H9 (cell line): ENCODE results near the gene THBS1. TPM values are rescaled to one million over a fixed set of nuclear protein-coding genes. Genes with fewer than 3 reads are reported as not detected.

ENCODE experiments used
- DNase-seq: peaks from one replicate; pipeline ENCODE4 v3.0.0-alpha.2; 2017
- H2AFZ ChIP-seq: one replicate; pipeline ENCODE4 v1.6.1; 2013; ENCODE audit warnings: mild to moderate bottlenecking, low read length, control low read depth, moderate library complexity
- H2AK5ac ChIP-seq: 2 replicates; pipeline ENCODE4 v1.6.1; 2013; ENCODE audit warnings: low read length, control low read depth, mixed read lengths; ENCODE audit not compliant: insufficient read length
- H2BK120ac ChIP-seq: one replicate; pipeline ENCODE4 v1.6.1; 2013; ENCODE audit warnings: low read depth, mild to moderate bottlenecking, low read length, control low read depth, inconsistent platforms; ENCODE audit not compliant: poor library complexity, severe bottlenecking
- H2BK12ac ChIP-seq: 2 replicates; pipeline ENCODE4 v1.6.1; 2013; ENCODE audit warnings: low read length, control low read depth, mixed read lengths, low read depth; ENCODE audit not compliant: insufficient read length
- H2BK15ac ChIP-seq: 2 replicates; pipeline ENCODE4 v1.6.1; 2013; ENCODE audit warnings: low read depth, low read length, control low read depth
- H2BK20ac ChIP-seq: one replicate; pipeline ENCODE4 v1.6.1; 2013; ENCODE audit warnings: low read depth, mild to moderate bottlenecking, low read length, control low read depth, inconsistent platforms; ENCODE audit not compliant: poor library complexity, severe bottlenecking
- H2BK5ac ChIP-seq: 2 replicates; pipeline ENCODE4 v1.6.1; 2013; ENCODE audit warnings: low read length, control low read depth, mixed read lengths; ENCODE audit not compliant: insufficient read length
- H3K14ac ChIP-seq: 2 replicates; pipeline ENCODE4 v1.6.1; 2013; ENCODE audit warnings: low read length, control low read depth; ENCODE audit not compliant: insufficient read depth
- H3K18ac ChIP-seq: 2 replicates; pipeline ENCODE4 v1.6.1; 2013; ENCODE audit warnings: low read depth, mild to moderate bottlenecking, mixed read lengths, low read length, control low read depth; ENCODE audit not compliant: insufficient read length
- H3K23ac ChIP-seq: 2 replicates; pipeline ENCODE4 v1.6.1; 2013; ENCODE audit warnings: low read length, control low read depth, mixed read lengths, low read depth; ENCODE audit not compliant: insufficient read length
- H3K23me2 ChIP-seq: 2 replicates; pipeline ENCODE4 v1.6.1; 2013; ENCODE audit warnings: low read depth, mild to moderate bottlenecking, mixed read lengths, low read length, control low read depth; ENCODE audit not compliant: insufficient read length, poor library complexity, severe bottlenecking
- H3K27ac ChIP-seq: 2 replicates; pipeline ENCODE4 v1.5.1; 2013; ENCODE audit warnings: low read length, control low read depth, mixed read lengths, low read depth; ENCODE audit not compliant: insufficient read length
- H3K27me3 ChIP-seq: 2 replicates; pipeline ENCODE4 v1.6.1; 2013; ENCODE audit warnings: low read length, control low read depth, inconsistent platforms; ENCODE audit not compliant: insufficient read depth
- H3K4ac ChIP-seq: 2 replicates; pipeline ENCODE4 v1.6.1; 2013; ENCODE audit warnings: low read depth, mild to moderate bottlenecking, control low read depth, inconsistent platforms, low read length, moderate library complexity
- H3K4me1 ChIP-seq: 2 replicates; pipeline ENCODE4 v1.6.1; 2013; ENCODE audit warnings: low read length, control low read depth, inconsistent platforms; ENCODE audit not compliant: insufficient read depth
- H3K4me2 ChIP-seq: 2 replicates; pipeline ENCODE4 v1.6.1; 2013; ENCODE audit warnings: low read length, control low read depth, mixed read lengths; ENCODE audit not compliant: insufficient read length, insufficient read depth
- H3K56ac ChIP-seq: 2 replicates; pipeline ENCODE4 v1.6.1; 2013; ENCODE audit warnings: low read depth, mild to moderate bottlenecking, mixed read lengths, low read length, control low read depth; ENCODE audit not compliant: insufficient read length
- H3K79me1 ChIP-seq: 2 replicates; pipeline ENCODE4 v1.6.1; 2013; ENCODE audit warnings: low read depth, mild to moderate bottlenecking, moderate library complexity, low read length, control low read depth, inconsistent platforms; ENCODE audit not compliant: insufficient read depth, poor library complexity, severe bottlenecking
- H3K79me2 ChIP-seq: 2 replicates; pipeline ENCODE4 v1.6.1; 2013; ENCODE audit warnings: low read length, control low read depth, inconsistent platforms; ENCODE audit not compliant: insufficient read depth
- H3K9ac ChIP-seq: 2 replicates; pipeline ENCODE4 v1.6.1; 2013; ENCODE audit warnings: low read length, control low read depth, mixed read lengths; ENCODE audit not compliant: insufficient read length; ENCODE audit errors: extremely low read depth
- H3K9me3 ChIP-seq: one replicate; pipeline ENCODE4 v1.6.1; 2013; ENCODE audit warnings: low read depth, low read length, inconsistent platforms; ENCODE audit not compliant: control insufficient read depth
- H3T11ph ChIP-seq: one replicate; pipeline ENCODE4 v1.6.1; 2013; ENCODE audit warnings: mild to moderate bottlenecking, low read length, control low read depth, inconsistent platforms
- H4K20me1 ChIP-seq: one replicate; pipeline ENCODE4 v1.6.1; 2013; ENCODE audit not compliant: control insufficient read depth, insufficient read length, insufficient read depth
- H4K5ac ChIP-seq: 2 replicates; pipeline ENCODE4 v1.6.1; 2013; ENCODE audit warnings: low read depth, mild to moderate bottlenecking, mixed read lengths, low read length, control low read depth; ENCODE audit not compliant: insufficient read length
- H4K8ac ChIP-seq: replicated peaks from 2 replicates; pipeline ENCODE4 v1.6.1; 2013; ENCODE audit warnings: low read length, control low read depth, mixed read lengths, low read depth; ENCODE audit not compliant: insufficient read length
- H4K91ac ChIP-seq: 2 replicates; pipeline ENCODE4 v1.6.1; 2013; ENCODE audit warnings: low read depth, mild to moderate bottlenecking, moderate library complexity, mixed read lengths, low read length, control low read depth; ENCODE audit not compliant: insufficient read length
- H3K27ac Mint-ChIP-seq, 3 experiments: 2 replicates in 2 of 3; 3 replicates in 1 of 3; pipeline ENCODE4 v1.8.0; 2020 to 2021; ENCODE audit warnings: mixed read lengths in 3 of 3, mild to moderate bottlenecking in 1 of 3, moderate library complexity in 1 of 3
- H3K27me3 Mint-ChIP-seq: 2 replicates; pipeline ENCODE4 v1.8.0; 2021; ENCODE audit warnings: low read depth, mild to moderate bottlenecking, moderate library complexity, mixed read lengths
- H3K36me3 Mint-ChIP-seq, 3 experiments: 2 replicates in 2 of 3; 3 replicates in 1 of 3; pipeline ENCODE4 v1.8.0; 2020 to 2021; ENCODE audit warnings: low read depth in 3 of 3, mixed read lengths in 3 of 3; ENCODE audit not compliant: insufficient read depth in 1 of 3
- H3K4me1 Mint-ChIP-seq, 2 experiments: 2 replicates each; pipeline ENCODE4 v1.8.0; 2020; ENCODE audit warnings: mixed read lengths in 2 of 2
- H3K4me3 Mint-ChIP-seq, 2 experiments: 2 replicates in 1 of 2; 3 replicates in 1 of 2; pipeline ENCODE4 v1.8.0; 2020 to 2021; ENCODE audit warnings: mild to moderate bottlenecking in 2 of 2, mixed read lengths in 2 of 2, moderate library complexity in 1 of 2
- H3K9me3 Mint-ChIP-seq, 2 experiments: 2 replicates in 1 of 2; 3 replicates in 1 of 2; pipeline ENCODE4 v1.8.0; 2020; ENCODE audit warnings: mild to moderate bottlenecking in 2 of 2, mixed read lengths in 2 of 2, moderate library complexity in 1 of 2
- CTCF ChIP-seq: fragments of 200-600 bp; sonication (generic); conservative IDR thresholded peaks from 3 replicates; pipeline ENCODE4 v1.8.0; 2021; ENCODE audit warnings: antibody characterized with exemption, mild to moderate bottlenecking
- WGBS: extraction: QIAGEN DNeasy Blood & Tissue Kit; methylation state at CpG from one replicate; pipeline ENCODE4 v1.1.7; 2013; ENCODE audit warnings: missing lambda C conversion rate, low lambda C conversion rate, mixed read lengths; ENCODE audit not compliant: insufficient read length; ENCODE audit errors: extremely low coverage; 5-methylcytosine and 5-hydroxymethylcytosine counted together
- total RNA-seq: library from RNA; stranded (reverse); gene quantifications from 2 replicates; pipeline ENCODE4 v1.2.1, GENCODE V29; 2021

THBS1 gene
- total RNA-seq, 1 experiment from 2014 or later: 72.1 TPM

DNA sequence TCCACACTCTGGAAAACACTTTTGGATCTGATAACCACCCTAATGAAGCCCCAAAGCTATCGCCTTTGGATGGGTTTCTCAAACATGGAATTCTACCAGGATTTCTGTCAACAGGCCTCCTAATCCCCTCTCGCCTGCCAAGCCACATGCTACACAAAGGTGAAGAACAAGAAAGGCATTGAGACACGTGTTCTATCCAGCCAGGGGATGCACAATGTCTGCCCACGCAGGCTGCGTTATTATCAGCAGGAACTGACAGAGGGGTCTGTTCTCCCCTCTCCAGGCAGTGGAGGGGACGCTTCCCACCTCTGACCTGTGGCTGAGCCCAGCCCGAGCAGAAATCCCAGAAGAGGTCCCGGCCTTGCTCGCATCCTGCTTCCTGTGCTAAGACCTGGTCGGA, 45.4 kb upstream of the THBS1 start:
- H3K27me3 Mint-ChIP-seq: peaks cover 4% of the 10 kb centered on the region
- H2AFZ ChIP-seq: no peak overlapping the region
- H3K27ac ChIP-seq: no peak overlapping the region

More for the DNA sequence above, 45.4 kb upstream of the THBS1 start:
- Histone ChIP-seq H4K5ac (no peak overlapping the region), H4K91ac (no peak overlapping the region), H3K79me2 (no peaks in the 10 kb centered on the region), H3K23me2 (no peaks in the 10 kb centered on the region), H2BK120ac (no peak overlapping the region), H2BK15ac (no peak overlapping the region), H3T11ph (no peak overlapping the region), H3K79me1 (no peaks in the 10 kb centered on the region), H3K18ac (no peak overlapping the region), H3K9me3 (no peaks in the 10 kb centered on the region), H3K23ac (no peak overlapping the region), H4K8ac (no peak overlapping the region), H4K20me1 (no peaks in the 10 kb centered on the region), H2BK20ac (no peak overlapping the region), H2BK5ac (no peak overlapping the region), H2AK5ac (no peak overlapping the region), H3K9ac (no peak overlapping the region), H2BK12ac (no peak overlapping the region), H3K27me3 (no peaks in the 10 kb centered on the region), H3K4ac (no peak overlapping the region), H3K4me1 (peaks cover 6% of the 10 kb centered on the region; the same call in 1 of the 2 replicates), H3K14ac (no peak overlapping the region), H3K56ac (no peak overlapping the region), H3K4me2 (no peak overlapping the region)
- no CpG with 5 or more reads among the region's 10 CpGs for WGBS
- Mint-ChIP-seq H3K4me3 (no peak overlapping the region), H3K27ac (no peak overlapping the region), H3K4me1 (peaks cover 13 to 14% of the 10 kb centered on the region in 2 experiments), H3K9me3 (no peaks in the 10 kb centered on the region), H3K36me3 (peaks cover 0 to 3% (median 0%) of the 10 kb centered on the region in 3 experiments; a peak in 2 of 7 replicates)
- DNase-seq: no peak
- TF ChIP-seq CTCF: no peak
